ENCODE measurements around the gene SLC25A27. TPM values are rescaled to one million over a fixed set of nuclear protein-coding genes. Genes with fewer than 3 reads are reported as not detected.

The SLC25A27 gene
- total RNA-seq, 1 donor from 2014 or later: 6.5 TPM

GRCh38 chr6:46704562-46704961, 51.8 kb downstream of the SLC25A27 start:
- DNase-seq (ENCODE audit: low spot score): no peak
- TF ChIP-seq CTCF (IDR thresholded peaks at IDR 0.05): peak; percentile 76
- no peaks in the 10 kb centered on the region for H3K36me3 Mint-ChIP-seq (ENCODE audit: low read depth)
- no peak overlapping the region for H3K27ac Mint-ChIP-seq (ENCODE audit: unreplicated experiment)
- no peaks in the 10 kb centered on the region for H3K4me1 Mint-ChIP-seq (ENCODE audit: low read depth)
- no peak overlapping the region for H3K4me3 Mint-ChIP-seq (ENCODE audit: unreplicated experiment)
- H3K9me3 Mint-ChIP-seq (ENCODE audit: low read depth): no peaks in the 10 kb centered on the region
- peaks cover 31% of the 10 kb centered on the region for H3K27me3 Mint-ChIP-seq (ENCODE audit: low read depth)

- Mint-ChIP-seq H3K9me3 (ENCODE audit: low read depth) (no peaks in the 10 kb centered on the region), H3K4me1 (ENCODE audit: low read depth) (no peaks in the 10 kb centered on the region), H3K27me3 (ENCODE audit: low read depth) (peaks cover 27% of the 10 kb centered on the region), H3K4me3 (ENCODE audit: unreplicated experiment) (no peak overlapping the region), H3K27ac (ENCODE audit: unreplicated experiment) (no peak overlapping the region), H3K36me3 (ENCODE audit: low read depth) (no peaks in the 10 kb centered on the region)
- no peak for DNase-seq (ENCODE audit: low spot score)
- TF ChIP-seq CTCF (IDR thresholded peaks at IDR 0.05): no peak
These were observed 53.7 kb downstream of the SLC25A27 start for GRCh38 chr6:46706464-46706863.

GRCh38 chr6:46711491-46711890, 58.7 kb downstream of the SLC25A27 start:
- no peaks in the 10 kb centered on the region for H3K9me3 Mint-ChIP-seq (ENCODE audit: low read depth)
- no peak for DNase-seq (ENCODE audit: low spot score)
- H3K4me1 Mint-ChIP-seq (ENCODE audit: low read depth): no peaks in the 10 kb centered on the region
- H3K4me3 Mint-ChIP-seq (ENCODE audit: unreplicated experiment): no peak overlapping the region
- TF ChIP-seq CTCF (IDR thresholded peaks at IDR 0.05): no peak
- H3K36me3 Mint-ChIP-seq (ENCODE audit: low read depth): no peaks in the 10 kb centered on the region
- peaks cover 5% of the 10 kb centered on the region for H3K27me3 Mint-ChIP-seq (ENCODE audit: low read depth)
- H3K27ac Mint-ChIP-seq (ENCODE audit: unreplicated experiment): no peak overlapping the region

GRCh38 chr6:46715141-46715540, 62.4 kb downstream of the SLC25A27 start:
- Mint-ChIP-seq H3K36me3 (ENCODE audit: low read depth) (peaks cover 2% of the 10 kb centered on the region), H3K4me1 (ENCODE audit: low read depth) (no peaks in the 10 kb centered on the region)
- DNase-seq (ENCODE audit: low spot score): no peak

GRCh38 chr6:46719099-46719498, 66.3 kb downstream of the SLC25A27 start:
- Mint-ChIP-seq H3K27ac (ENCODE audit: unreplicated experiment) (no peak overlapping the region), H3K27me3 (ENCODE audit: low read depth) (peaks cover 32% of the 10 kb centered on the region), H3K4me3 (ENCODE audit: unreplicated experiment) (no peak overlapping the region), H3K9me3 (ENCODE audit: low read depth) (no peaks in the 10 kb centered on the region), H3K36me3 (ENCODE audit: low read depth) (peaks cover 2% of the 10 kb centered on the region), H3K4me1 (ENCODE audit: low read depth) (no peaks in the 10 kb centered on the region)
- TF ChIP-seq CTCF (IDR thresholded peaks at IDR 0.05): no peak
- DNase-seq (ENCODE audit: low spot score): no peak

More at GRCh38 chr6:46715141-46715540, 62.4 kb downstream of the SLC25A27 start:
- no peak overlapping the region for H3K27ac Mint-ChIP-seq (ENCODE audit: unreplicated experiment)
- TF ChIP-seq CTCF (IDR thresholded peaks at IDR 0.05): no peak
- no peaks in the 10 kb centered on the region for H3K9me3 Mint-ChIP-seq (ENCODE audit: low read depth)
- H3K4me3 Mint-ChIP-seq (ENCODE audit: unreplicated experiment): no peak overlapping the region
- H3K27me3 Mint-ChIP-seq (ENCODE audit: low read depth): peaks cover 13% of the 10 kb centered on the region
